Activated CD8-positive, alpha-beta memory T cell treated with anti-CD3 and anti-CD28 coated beads, Interleukin-2, amount 10 ng/mL, durations not matched to agents 7 days and 5 days (primary cell): Measurements from ENCODE around the gene TGFB1I1. TPM values are rescaled to one million over a fixed set of nuclear protein-coding genes. Genes with fewer than 3 reads are reported as not detected.
A peak's percentile ranks its signal among the peaks of the same experiment; 100 is the strongest.

ENCODE experiments used
- ATAC-seq: fragments of 150-1000 bp; cut with Tn5 transposase; one replicate; pipeline ENCODE4 v1.10.0; 2021; ENCODE audit warnings: moderate library complexity
- CTCF ChIA-PET: fragments of 350-600 bp; sonication (Branson Sonifier 250); formaldehyde crosslinking; loops from one replicate; lab custom pipeline; 2021; ENCODE audit warnings: antibody characterized with exemption; lab: Charles Lee
- DNase-seq: peaks from one replicate; pipeline ENCODE4 v3.0.0-alpha.2; 2020
- H3K27ac Mint-ChIP-seq: one replicate; pipeline ENCODE4 v1.8.0; 2021; ENCODE audit warnings: mild to moderate bottlenecking, mixed read lengths
- H3K27me3 Mint-ChIP-seq: one replicate; pipeline ENCODE4 v1.8.0; 2021; ENCODE audit warnings: mixed read lengths
- H3K36me3 Mint-ChIP-seq: one replicate; pipeline ENCODE4 v1.8.0; 2021; ENCODE audit warnings: mild to moderate bottlenecking, mixed read lengths
- H3K4me1 Mint-ChIP-seq: one replicate; pipeline ENCODE4 v1.8.0; 2021; ENCODE audit warnings: mixed read lengths
- H3K4me3 Mint-ChIP-seq: one replicate; pipeline ENCODE4 v1.8.0; 2021; ENCODE audit warnings: mild to moderate bottlenecking, moderate library complexity, mixed read lengths
- H3K9me3 Mint-ChIP-seq: one replicate; pipeline ENCODE4 v1.8.0; 2022; ENCODE audit warnings: low read depth, mixed read lengths
- total RNA-seq, 2 experiments: library from RNA; stranded (reverse); gene quantifications; one replicate each; pipeline ENCODE4 v1.2.3, GENCODE V29; 2021

Gene TGFB1I1
- total RNA-seq, 2 experiments from 2014 or later, result 0.67 to 1.0 TPM

- CTCF ChIA-PET, result interaction anchor here (0.6 to 7.9 kb wide), 20 partner anchors 10 to 419 kb away, joined by 3 to 74 read pairs (median 4); partner anchors contain the start of genes PYDC1, RUSF1, ZNF267 and ZNF843
- peak overlapping the region; percentile 95 for H3K27ac Mint-ChIP-seq
- peak; percentile 16 for ATAC-seq
- H3K9me3 Mint-ChIP-seq, result no peaks in the 10 kb centered on the region
- no peaks in the 10 kb centered on the region for H3K27me3 Mint-ChIP-seq
- peaks cover 22% of the 10 kb centered on the region for H3K36me3 Mint-ChIP-seq
- DNase-seq, result peak; percentile 92
- peak overlapping the region; percentile 89 for H3K4me3 Mint-ChIP-seq
- peaks cover 52% of the 10 kb centered on the region for H3K4me1 Mint-ChIP-seq
Measured at GRCh38 chr16:31458073-31458843, 13.7 kb upstream of the TGFB1I1 start.

- DNase-seq (peak; percentile 99), ATAC-seq (peak; percentile 73)
- CTCF ChIA-PET, result interaction anchor here (0.6 to 7.9 kb wide), 18 partner anchors 10 to 419 kb away, joined by 3 to 74 read pairs (median 4); partner anchors contain the start of genes PYDC1, RUSF1, ZNF267 and ZNF843
- Mint-ChIP-seq H3K27ac (peak within 1 kb of the TSS; percentile 95), H3K36me3 (peaks cover 26% of the 10 kb centered on the region), H3K27me3 (no peaks in the 10 kb centered on the region), H3K9me3 (no peaks in the 10 kb centered on the region), H3K4me1 (peaks cover 47% of the 10 kb centered on the region), H3K4me3 (peak within 1 kb of the TSS; percentile 89)
Measured at GRCh38 chr16:31458844-31459686, 12.9 kb upstream of the TGFB1I1 start, which contains the start of gene ARMC5. TSS of gene ARMC5 (plus strand) at chr16:31459501. CDS start at chr16:31459525, 24 bp downstream.

- peaks cover 46% of the 10 kb centered on the region for H3K4me1 Mint-ChIP-seq
- peak; percentile 100 for DNase-seq
- H3K4me3 Mint-ChIP-seq, result peak overlapping the region; percentile 89
- no peaks in the 10 kb centered on the region for H3K9me3 Mint-ChIP-seq
- no peaks in the 10 kb centered on the region for H3K27me3 Mint-ChIP-seq
- H3K36me3 Mint-ChIP-seq, result peaks cover 27% of the 10 kb centered on the region
- peak; percentile 78 for ATAC-seq
- H3K27ac Mint-ChIP-seq, result peak overlapping the region; percentile 95
- CTCF ChIA-PET, result interaction anchor here (0.6 to 7.9 kb wide), 28 partner anchors 9 to 525 kb away, joined by 3 to 74 read pairs (median 4); partner anchors contain the start of genes FUS, ITGAX, KAT8 and RUSF1
Measured at GRCh38 chr16:31459687-31460581, 12.0 kb upstream of the TGFB1I1 start.

GRCh38 chr16:31460582-31461002, 11.4 kb upstream of the TGFB1I1 start:
- Mint-ChIP-seq H3K4me1 (peaks cover 39% of the 10 kb centered on the region), H3K36me3 (peaks cover 29% of the 10 kb centered on the region), H3K9me3 (no peaks in the 10 kb centered on the region), H3K27ac (peak overlapping the region; percentile 92), H3K27me3 (no peaks in the 10 kb centered on the region), H3K4me3 (peak overlapping the region; percentile 85)
- DNase-seq (no peak), ATAC-seq (no peak)
- CTCF ChIA-PET, result interaction anchor here (0.7 to 7.9 kb wide), 22 partner anchors 9 to 525 kb away, joined by 3 to 74 read pairs (median 5); partner anchors contain the start of genes FUS, ITGAX, KAT8 and RUSF1

GRCh38 chr16:31461201-31461920, 10.6 kb upstream of the TGFB1I1 start:
- no peak for DNase-seq
- no peak for ATAC-seq
- Mint-ChIP-seq H3K27ac (peak overlapping the region; percentile 76), H3K36me3 (peaks cover 28% of the 10 kb centered on the region), H3K27me3 (no peaks in the 10 kb centered on the region), H3K4me1 (peaks cover 33% of the 10 kb centered on the region), H3K4me3 (peak overlapping the region; percentile 3), H3K9me3 (no peaks in the 10 kb centered on the region)
- CTCF ChIA-PET, result interaction anchor here (0.7 to 7.9 kb wide), 19 partner anchors 8 to 526 kb away, joined by 3 to 74 read pairs (median 6); partner anchors contain the start of genes FUS, ITGAX, KAT8 and RUSF1

GRCh38 chr16:31461921-31462804, 9.8 kb upstream of the TGFB1I1 start:
- Mint-ChIP-seq H3K27me3 (no peaks in the 10 kb centered on the region), H3K27ac (no peak overlapping the region), H3K9me3 (no peaks in the 10 kb centered on the region), H3K4me1 (peaks cover 32% of the 10 kb centered on the region), H3K4me3 (no peak overlapping the region), H3K36me3 (peaks cover 24% of the 10 kb centered on the region)
- no peak for ATAC-seq
- no peak for DNase-seq
- CTCF ChIA-PET, result interaction anchor here (2.3 to 7.9 kb wide), 3 partner anchors 14 to 405 kb away, joined by 8 to 74 read pairs (median 36); a partner anchor contains a TSS

- Mint-ChIP-seq H3K36me3 (peaks cover 18% of the 10 kb centered on the region), H3K4me3 (no peak overlapping the region), H3K4me1 (peaks cover 34% of the 10 kb centered on the region), H3K27ac (no peak overlapping the region), H3K27me3 (no peaks in the 10 kb centered on the region), H3K9me3 (no peaks in the 10 kb centered on the region)
- no peak for ATAC-seq
- CTCF ChIA-PET, result interaction anchor here (0.6 to 1.2 kb wide), 2 partner anchors 39 to 405 kb away, joined by 3 read pairs; no protein-coding TSS in a partner anchor
- DNase-seq, result no peak
Measured at GRCh38 chr16:31464348-31464769, 7.6 kb upstream of the TGFB1I1 start.

GRCh38 chr16:31464781-31465260, 7.1 kb upstream of the TGFB1I1 start:
- H3K27ac Mint-ChIP-seq, result no peak overlapping the region
- no peak for DNase-seq
- H3K4me1 Mint-ChIP-seq, result peaks cover 34% of the 10 kb centered on the region
- peaks cover 18% of the 10 kb centered on the region for H3K36me3 Mint-ChIP-seq
- no peaks in the 10 kb centered on the region for H3K9me3 Mint-ChIP-seq
- CTCF ChIA-PET, result no interaction called here
- H3K4me3 Mint-ChIP-seq, result no peak overlapping the region
- no peak for ATAC-seq
- H3K27me3 Mint-ChIP-seq, result no peaks in the 10 kb centered on the region

- CTCF ChIA-PET, result no interaction called here
- DNase-seq, result no peak
- H3K4me3 Mint-ChIP-seq, result no peak overlapping the region
- no peak for ATAC-seq
- H3K36me3 Mint-ChIP-seq, result peaks cover 18% of the 10 kb centered on the region
- H3K27ac Mint-ChIP-seq, result no peak overlapping the region
- H3K9me3 Mint-ChIP-seq, result no peaks in the 10 kb centered on the region
- peaks cover 4% of the 10 kb centered on the region for H3K27me3 Mint-ChIP-seq
- H3K4me1 Mint-ChIP-seq, result peaks cover 24% of the 10 kb centered on the region
Measured at GRCh38 chr16:31465788-31466370, 6.1 kb upstream of the TGFB1I1 start.

GRCh38 chr16:31466381-31466841, 5.5 kb upstream of the TGFB1I1 start:
- H3K9me3 Mint-ChIP-seq, result no peaks in the 10 kb centered on the region
- ATAC-seq, result no peak
- CTCF ChIA-PET, result no interaction called here
- peaks cover 9% of the 10 kb centered on the region for H3K27me3 Mint-ChIP-seq
- H3K27ac Mint-ChIP-seq, result peak overlapping the region; percentile 75
- H3K36me3 Mint-ChIP-seq, result peaks cover 18% of the 10 kb centered on the region
- H3K4me3 Mint-ChIP-seq, result no peak overlapping the region
- peaks cover 18% of the 10 kb centered on the region for H3K4me1 Mint-ChIP-seq
- no peak for DNase-seq
